Activated CD4-positive, CD25-positive, alpha-beta regulatory T cell treated with anti-CD3 and anti-CD28 coated beads, Interleukin-2, amount 50 U/mL, for 72 hours (primary cell): ENCODE data around the gene GLG1.

Experiments used
- DNase-seq: peaks from one replicate; pipeline ENCODE4 v3.0.0; 2021

Gene GLG1

GRCh38 chr16:74608381-74608780 is 1.5 kb upstream of the GLG1 start:
- no peak for DNase-seq

DNA sequence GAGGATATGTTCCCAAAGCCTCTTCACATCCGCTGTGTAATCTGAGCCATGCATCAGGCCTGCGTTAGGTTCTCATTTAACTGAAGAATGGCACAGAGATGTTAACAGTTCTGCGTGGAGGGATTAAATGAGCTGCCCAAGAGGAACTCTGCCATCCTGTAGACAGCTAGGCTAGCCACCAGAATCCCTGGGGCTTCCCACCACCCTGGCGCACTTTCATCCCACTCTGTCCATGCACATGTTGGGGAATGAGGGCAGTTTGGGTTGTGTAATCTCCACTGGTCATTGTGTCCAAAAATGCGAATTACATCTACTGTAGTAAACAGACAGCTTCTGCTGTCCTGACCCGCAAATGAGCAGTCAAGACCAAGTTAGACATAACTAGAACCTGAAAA is 1.0 kb upstream of the GLG1 start:
- no peak for DNase-seq

DNA sequence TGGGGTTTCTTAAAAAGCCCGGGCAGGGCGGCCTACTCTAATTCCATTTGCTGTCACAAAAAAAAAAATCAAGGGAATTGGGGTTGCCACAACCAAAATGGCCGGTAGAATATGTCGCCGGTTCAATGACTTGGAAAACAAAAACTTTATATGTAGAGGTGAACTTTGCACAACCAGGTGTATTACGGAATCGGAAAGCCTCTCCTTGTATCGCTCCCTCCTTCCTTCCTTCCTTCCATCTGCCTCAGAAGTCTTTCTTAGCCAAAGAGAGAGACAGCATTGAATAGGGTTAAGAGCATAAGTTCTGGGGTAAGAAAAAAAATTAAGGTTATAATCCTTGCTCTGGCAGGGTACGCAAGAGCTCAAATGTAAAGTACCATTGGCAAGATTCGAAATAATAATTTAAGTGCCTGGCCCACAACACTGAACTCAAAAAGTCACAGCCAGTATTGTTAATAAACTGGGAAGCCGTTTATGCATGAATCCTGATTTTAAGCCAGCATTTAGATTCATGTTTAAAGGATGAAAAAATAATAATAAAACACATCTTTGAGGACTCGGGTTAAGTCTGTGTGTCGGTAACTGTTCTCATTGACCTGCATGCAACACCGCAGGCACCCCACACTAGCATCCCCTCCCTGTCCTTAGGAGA is 522 bp upstream of the GLG1 start:
- no peak for DNase-seq

GRCh38 chr16:74605746-74606520 is 981 bp downstream of the GLG1 start:
- no peak for DNase-seq

DNA sequence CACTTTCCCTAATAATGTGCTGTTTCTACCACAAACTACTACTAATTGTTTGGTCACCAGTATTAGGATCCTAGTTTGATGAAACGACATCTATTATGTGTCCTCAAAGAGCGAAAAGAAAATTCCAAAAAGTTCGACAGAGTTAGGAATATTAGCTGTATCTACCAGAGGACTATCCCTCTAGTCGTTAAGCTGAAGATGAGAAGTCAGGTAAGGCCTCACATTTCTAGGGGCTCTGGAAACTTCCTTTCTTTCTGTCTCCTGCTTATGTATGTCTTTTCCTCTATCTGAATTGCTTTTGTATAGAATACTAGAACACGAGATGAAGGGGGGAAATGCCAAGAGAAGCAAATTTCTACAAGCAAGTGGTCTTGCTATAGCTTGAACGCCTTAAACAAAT is 1.6 kb downstream of the GLG1 start:
- no peak for DNase-seq

DNA sequence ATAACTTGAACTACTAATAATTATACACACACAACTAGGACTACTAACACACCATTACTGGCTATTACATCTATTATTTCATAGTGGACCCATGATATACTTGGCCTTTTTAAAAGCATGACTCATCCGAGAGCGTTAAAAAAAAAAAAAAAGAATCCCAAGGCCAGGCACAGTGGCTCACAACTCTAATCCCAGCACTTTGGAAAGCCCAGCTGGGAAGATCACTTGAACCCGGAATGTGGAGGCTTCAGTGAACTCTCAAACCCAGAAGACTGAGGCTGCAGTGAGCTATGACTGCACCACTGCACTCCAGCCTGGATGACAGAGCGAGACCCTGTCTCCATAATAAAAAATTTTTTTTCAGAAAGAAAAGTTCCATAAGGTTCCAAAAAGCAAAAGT is 3.1 kb downstream of the GLG1 start:
- DNase-seq, result no peak

GRCh38 chr16:74601126-74601871 is 5.6 kb downstream of the GLG1 start:
- DNase-seq, result peak; percentile 47

DNA sequence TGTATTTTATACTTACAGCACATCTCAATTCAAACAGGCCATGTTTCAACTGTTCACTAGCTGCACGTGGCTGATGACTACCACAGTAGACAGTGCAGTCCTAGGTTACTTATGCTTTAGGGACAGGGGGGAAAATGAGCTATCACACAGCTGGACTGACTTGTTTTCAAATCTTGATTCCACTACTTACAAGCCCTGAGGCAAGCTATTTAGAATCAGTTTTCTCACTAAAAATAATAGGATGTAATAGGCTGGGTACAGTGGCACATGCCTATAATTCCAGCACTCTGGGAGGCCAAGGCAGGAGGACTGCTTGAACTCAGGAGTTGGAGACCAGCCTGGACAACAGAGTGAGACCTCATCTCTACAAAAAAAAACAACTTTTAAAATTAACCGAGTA is 10.3 kb downstream of the GLG1 start:
- DNase-seq, result no peak

DNA sequence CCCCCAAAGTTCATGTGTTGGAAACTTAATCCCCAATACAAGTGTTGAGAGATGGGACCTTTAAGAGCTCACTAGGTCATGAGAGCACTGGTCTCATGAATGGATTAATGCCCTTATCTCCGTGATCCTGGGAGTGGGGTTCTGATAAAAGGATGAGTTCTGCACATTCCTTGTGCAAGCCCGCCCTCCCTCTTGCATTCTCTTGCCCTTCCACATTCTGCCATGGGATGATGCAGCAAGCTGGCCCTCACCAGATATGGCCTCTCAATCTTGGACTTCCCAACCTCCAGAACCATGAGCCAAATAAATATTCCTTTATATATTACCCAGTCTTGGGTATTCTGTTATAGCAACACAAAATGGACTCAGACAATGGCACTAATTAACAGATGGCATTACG is 14.1 kb downstream of the GLG1 start:
- no peak for DNase-seq

GRCh38 chr16:74591876-74592650 is 14.9 kb downstream of the GLG1 start:
- DNase-seq, result no peak

GRCh38 chr16:74586948-74587347 is 20.0 kb downstream of the GLG1 start:
- DNase-seq, result no peak

DNA sequence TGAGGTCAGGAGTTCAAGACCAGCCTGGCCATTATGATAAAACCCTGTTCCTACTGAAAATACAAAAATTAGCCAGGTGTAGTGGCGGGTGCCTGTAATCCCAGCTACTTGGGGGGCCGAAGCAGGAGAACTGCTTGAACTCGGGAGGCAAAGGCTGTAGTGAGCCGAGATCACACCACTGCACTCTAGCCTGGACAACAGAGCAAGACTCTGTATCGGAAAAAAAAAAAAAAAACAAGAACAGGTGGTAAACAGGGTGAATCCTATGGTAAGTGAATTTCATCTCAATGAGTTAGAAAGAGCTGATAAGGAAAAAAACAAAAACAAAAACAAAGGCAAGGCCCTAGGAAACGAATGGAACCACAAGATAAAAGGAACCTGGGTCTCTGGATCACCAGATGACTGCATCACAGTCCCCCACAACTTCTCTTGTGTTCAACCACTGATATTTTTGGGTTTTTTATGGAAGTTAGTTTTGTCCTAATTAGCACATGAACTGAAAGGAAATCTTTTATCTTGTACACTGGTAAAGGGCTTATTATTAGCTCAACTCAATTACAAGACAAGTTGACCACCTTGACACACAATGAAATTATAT is 21.0 kb downstream of the GLG1 start:
- no peak for DNase-seq

DNA sequence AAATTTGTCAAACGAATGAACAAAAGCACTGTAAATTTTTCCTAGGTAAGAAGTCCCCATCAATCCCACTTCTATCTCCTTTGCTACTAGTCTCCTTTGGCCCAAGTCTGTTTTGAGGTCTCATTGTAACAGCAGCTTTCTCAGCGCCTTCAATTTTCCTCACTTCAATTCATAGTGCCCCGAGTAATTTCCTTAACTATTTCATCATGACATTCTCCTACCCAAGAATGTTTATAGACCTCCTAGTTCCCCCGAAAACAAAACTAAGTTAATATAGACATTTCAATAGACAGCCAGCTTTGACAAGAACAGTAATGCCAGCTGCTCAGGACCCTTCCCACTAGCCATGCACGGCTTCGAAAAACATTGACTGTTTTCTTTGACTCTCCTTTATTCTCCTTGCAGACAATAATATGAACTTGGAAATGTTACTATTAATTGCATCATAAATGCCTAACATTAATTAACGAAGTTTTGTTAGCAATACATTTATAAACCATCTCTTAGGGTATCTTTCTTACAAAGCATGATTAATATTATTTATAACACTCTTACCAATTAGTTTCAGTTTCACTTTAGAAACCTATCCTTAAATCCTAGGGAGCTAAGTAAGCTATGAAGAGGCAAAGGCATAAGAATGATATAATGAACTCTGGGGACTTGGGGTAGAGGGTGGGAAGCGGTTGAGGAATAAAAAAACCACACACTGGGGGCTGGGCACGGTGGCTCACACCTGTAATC is 22.8 kb downstream of the GLG1 start:
- no peak for DNase-seq

DNA sequence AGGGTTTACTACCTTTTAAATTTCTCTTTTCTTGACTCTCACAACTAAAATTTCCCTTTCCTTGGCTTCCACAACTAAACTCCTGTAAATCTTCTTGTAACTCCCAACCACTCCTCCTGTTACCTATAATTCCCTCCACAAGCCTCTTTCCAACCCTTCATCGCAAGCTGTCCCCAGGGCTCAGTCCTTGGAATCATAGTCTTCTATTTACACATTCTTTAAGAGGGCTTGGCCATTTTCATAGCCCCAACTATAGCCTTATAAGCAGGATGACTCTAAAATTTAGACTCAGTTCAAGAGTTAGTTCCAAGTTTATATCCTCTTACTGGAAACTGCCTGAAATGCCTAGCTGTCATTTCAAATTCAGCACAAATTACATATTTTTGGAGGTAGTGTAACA is 23.9 kb downstream of the GLG1 start:
- no peak for DNase-seq

DNA sequence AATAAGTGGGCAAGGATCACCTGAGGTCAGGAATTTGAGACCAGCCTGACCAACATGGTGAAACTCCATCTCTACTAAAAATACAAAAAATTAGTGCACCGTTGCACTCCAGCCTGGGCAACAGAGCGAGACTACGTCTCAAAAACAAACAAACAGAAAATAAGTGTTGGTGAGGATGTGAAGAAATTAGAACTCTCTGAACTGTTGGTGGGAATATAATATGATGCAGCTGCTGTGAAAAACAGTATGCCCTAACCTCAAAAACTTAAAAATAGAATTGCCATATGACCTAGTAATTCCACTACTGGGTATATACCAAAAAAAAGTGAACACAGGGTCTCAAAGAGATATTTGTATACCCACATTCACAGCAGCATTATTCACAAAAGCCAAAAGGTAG is 26.1 kb downstream of the GLG1 start:
- DNase-seq, result no peak

- DNase-seq, result no peak
Observed at GRCh38 chr16:74578838-74579237, 28.1 kb downstream of the GLG1 start.

DNA sequence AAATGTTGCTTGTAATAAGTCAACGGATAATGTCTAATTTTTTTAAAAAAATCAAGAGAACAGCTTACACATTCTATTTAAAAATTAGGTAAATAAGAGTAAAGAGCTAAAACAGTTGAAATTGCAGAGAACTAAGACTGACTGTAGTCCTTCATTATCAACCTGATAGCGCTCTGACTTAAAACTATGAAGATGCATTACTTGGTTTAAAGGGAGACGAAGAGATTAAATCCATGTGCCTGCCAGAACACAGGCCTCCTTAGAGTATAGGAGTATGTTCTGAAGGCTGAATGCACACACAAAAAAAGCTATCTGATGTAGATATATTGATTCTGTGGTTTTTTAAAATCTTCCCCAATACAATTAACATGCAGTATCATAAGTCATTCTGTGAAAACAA is 28.5 kb downstream of the GLG1 start:
- no peak for DNase-seq

GRCh38 chr16:74577882-74578366 is 29.0 kb downstream of the GLG1 start:
- no peak for DNase-seq

GRCh38 chr16:74575807-74576643 is 30.9 kb downstream of the GLG1 start:
- DNase-seq, result no peak

DNA sequence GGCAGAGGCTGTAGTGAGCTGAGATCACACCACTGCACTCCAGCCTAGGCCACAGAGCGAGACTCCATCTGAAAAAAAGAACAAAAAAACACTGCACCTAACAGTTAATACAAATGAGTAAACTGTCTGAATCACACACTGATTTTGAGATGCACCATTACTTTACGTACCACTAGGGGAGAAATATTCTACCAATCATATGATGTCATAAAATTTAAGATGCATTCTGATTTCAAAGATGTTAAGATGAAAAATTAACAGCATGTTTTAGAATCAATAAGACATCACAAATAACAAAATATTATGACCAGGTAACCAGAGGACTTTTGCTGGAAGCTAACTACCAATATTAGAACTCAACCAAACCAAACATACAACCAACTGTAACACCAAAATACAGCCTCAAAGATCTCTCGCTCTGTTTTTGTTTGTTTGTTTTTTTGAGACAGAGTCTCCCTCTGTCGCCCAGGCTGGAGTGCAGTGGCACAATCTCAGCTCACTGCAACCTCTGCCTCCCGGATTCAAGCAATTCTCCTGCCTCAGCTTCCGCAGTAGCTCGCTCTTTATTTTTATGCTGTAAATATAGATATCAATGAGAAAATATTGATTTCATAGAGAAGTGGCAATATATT is 31.6 kb downstream of the GLG1 start:
- no peak for DNase-seq

DNA sequence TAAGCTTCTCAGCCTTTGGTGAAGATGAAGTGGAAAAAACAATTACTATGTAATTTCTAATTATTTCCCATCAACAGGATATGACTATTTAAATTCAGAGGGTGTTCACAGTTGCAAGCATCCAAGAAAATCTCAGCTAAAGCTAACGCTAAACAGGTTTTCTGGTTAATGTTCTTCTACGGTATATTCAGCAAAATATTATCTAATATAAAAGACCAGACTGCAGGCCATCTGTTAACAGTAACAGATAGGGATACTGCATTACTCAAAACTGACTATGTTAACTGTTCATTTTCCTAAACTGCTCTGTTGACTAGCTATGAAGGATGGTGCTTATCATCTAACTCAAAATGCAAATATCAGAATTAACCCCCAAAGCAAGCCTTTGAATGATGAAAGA is 32.8 kb downstream of the GLG1 start:
- no peak for DNase-seq
